H1 (cell line): Measurements from ENCODE around the gene ADARB2. TPM values are rescaled to one million over a fixed set of nuclear protein-coding genes. Genes with fewer than 3 reads are reported as not detected.

Source experiments
- EP300 ChIP-seq, 2 experiments: IDR thresholded peaks; 1 replicate in 1 of 2; 2 replicates in 1 of 2; pipeline ENCODE4 v1.6.1; 2011 to 2012; ENCODE audit warnings: low read depth in 2 of 2, low read length in 2 of 2, mild to moderate bottlenecking in 2 of 2, borderline replicate concordance in 1 of 2, inconsistent platforms in 1 of 2, moderate library complexity in 1 of 2
- KDM4A ChIP-seq: IDR thresholded peaks from one replicate; pipeline ENCODE4 v1.7.1; 2012; ENCODE audit warnings: low read depth, mild to moderate bottlenecking, moderate library complexity, low read length, inconsistent platforms; ENCODE audit not compliant: severe bottlenecking
- KDM5A ChIP-seq: fragments of 200-600 bp; IDR thresholded peaks from 2 replicates; pipeline ENCODE4 v1.7.1; 2012; ENCODE audit warnings: mild to moderate bottlenecking, low read length, inconsistent platforms, mixed read lengths
- SP4 ChIP-seq: IDR thresholded peaks from 2 replicates; pipeline ENCODE4 v1.6.1; 2012; ENCODE audit warnings: low read length, inconsistent platforms
- TCF12 ChIP-seq: IDR thresholded peaks from 2 replicates; pipeline ENCODE4 v1.6.1; 2011; ENCODE audit warnings: low read depth, mild to moderate bottlenecking, low read length
- polyA plus RNA-seq, 7 experiments: library from polyadenylated mRNA; depleted of rRNA in 3 of 7; stranded (reverse) in 5 of 7; unstranded in 2 of 7; fragments of >200 nt in 5 of 7; fragments of 200-250 nt in 2 of 7; gene quantifications; 1 replicate in 5 of 7; 2 replicates in 1 of 7; 4 replicates in 1 of 7; pipeline versions ENCODE4 v1.2.1 to v1.2.3, GENCODE V29; 2011 to 2013; ENCODE audit warnings: missing spikeins in 2 of 7, mixed read lengths in 2 of 7
- total RNA-seq: library from RNA; stranded (reverse); fragmentation: NEBNext Ultra II Directional; extraction: Animal tissue kit (Norgen Biotek cat#: 25700); gene quantifications from 2 replicates; pipeline ENCODE4 v1.2.1, GENCODE V29; 2021
- TF ChIP-seq, protein P1 (sequence below): IDR thresholded peaks from 2 replicates; pipeline ENCODE4 v1.6.1; 2011; ENCODE audit warnings: low read length, improper control_type of control experiment

ADARB2 gene
- total and polyA plus RNA-seq, 2 of the 8 experiments (the other 6 are each of a cell fraction or from before 2014, with no cell fraction given): 2.2 to 2.8 TPM

DNA sequence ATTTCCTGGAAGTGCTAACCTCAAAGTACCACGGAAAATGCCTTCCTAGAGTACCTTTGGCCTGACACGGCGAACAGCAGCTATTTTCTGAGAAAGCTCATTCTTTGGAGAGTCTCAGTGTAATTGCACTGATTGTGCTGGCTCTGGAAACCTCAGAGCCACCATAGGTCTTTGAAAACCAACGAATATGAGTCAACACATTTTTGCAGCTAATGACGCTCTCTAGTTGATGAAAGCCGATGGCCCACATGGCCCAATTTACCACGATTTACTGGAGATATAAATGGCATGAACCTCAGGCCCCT, 187.1 kb downstream of the ADARB2 start (continued):
- TF ChIP-seq, protein P1, sequence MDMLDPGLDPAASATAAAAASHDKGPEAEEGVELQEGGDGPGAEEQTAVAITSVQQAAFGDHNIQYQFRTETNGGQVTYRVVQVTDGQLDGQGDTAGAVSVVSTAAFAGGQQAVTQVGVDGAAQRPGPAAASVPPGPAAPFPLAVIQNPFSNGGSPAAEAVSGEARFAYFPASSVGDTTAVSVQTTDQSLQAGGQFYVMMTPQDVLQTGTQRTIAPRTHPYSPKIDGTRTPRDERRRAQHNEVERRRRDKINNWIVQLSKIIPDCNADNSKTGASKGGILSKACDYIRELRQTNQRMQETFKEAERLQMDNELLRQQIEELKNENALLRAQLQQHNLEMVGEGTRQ: no peak
- no peak for TF ChIP-seq EP300 (IDR thresholded peaks at IDR 0.05; ENCODE audit: borderline replicate concordance in 1 of 2, low read depth in 2 of 2, low read length in 2 of 2)
- TF ChIP-seq SP4: no peak
- TF ChIP-seq KDM4A: no peak
- no peak for TF ChIP-seq TCF12
- no peak for TF ChIP-seq KDM5A
